Measurements from ENCODE around the gene MEGF6. TPM values are rescaled to one million over a fixed set of nuclear protein-coding genes. Genes with fewer than 3 reads are reported as not detected.
"Not testable (repeated sequence)": the region's sequence is repeated elsewhere in the genome, so short reads cannot be mapped to it uniquely, and the experiment has no call there.

MEGF6 gene
- total RNA-seq, 3 donors from 2014 or later, result 0.43 to 0.98 (median 0.84) TPM

DNA sequence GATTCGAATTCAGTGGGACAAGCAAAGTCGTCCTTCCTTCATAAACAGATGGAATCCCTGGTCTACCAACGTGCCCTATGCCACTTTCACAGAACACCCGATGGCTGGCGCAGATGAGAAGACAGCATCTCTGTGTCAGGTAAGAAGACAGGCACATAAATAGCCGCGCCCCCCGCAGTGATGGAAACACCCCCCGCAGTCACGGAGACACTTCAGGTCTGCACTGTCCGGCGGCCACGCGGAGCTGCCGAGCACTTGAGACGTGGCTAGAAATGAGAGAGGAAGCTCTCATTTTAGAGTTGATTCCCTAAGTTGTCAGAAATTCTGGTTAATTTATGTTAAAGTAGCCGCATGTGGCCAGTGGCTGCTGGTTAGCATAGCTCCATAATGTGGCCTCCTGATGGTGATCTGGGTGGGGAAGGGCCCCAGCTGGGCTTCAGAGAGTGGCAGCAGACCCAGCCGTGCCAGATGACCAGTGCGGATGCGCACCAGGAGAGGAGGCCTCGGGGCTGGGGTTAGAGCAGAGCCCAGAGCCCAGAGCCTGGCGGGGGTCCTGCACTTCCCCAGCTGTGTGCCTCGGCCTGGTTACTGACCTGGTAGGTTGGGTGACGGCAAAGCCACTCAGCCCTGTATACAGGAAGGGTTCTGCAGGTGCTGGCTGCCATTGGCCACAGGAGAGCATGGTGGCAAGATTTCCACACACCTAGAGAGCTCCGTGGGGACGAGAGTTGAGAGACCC, 16.4 kb upstream of the MEGF6 start:
- DNase-seq (no peak), ATAC-seq (no peak)
- Mint-ChIP-seq H3K4me1 (ENCODE audit: low read depth) (peaks cover 23% of the 10 kb centered on the region), H3K4me3 (no peak overlapping the region), H3K27me3 (ENCODE audit: low read depth) (no peaks in the 10 kb centered on the region), H3K9me3 (no peaks in the 10 kb centered on the region), H3K36me3 (ENCODE audit: insufficient read depth) (peaks cover 8% of the 10 kb centered on the region)

DNA sequence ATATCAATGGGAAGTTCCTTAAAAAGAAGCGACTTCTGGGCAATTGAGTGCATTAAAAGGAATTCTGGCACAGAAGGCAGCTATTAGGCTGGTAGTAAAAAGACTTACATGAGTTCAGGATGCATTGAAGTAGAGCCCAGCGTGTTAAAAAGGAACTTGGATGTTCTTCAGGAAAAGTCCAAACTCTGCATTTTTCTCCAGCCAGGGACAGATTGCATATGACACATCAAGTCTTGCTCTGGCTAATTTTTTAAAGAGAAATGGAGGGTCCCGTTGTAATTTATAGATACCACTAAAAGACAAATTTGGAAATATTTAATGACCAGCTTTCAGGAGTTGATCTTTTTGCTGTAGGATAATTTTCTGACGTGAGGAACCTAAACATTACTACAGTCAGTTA, 14.7 kb upstream of the MEGF6 start:
- DNase-seq, result no peak
- Mint-ChIP-seq H3K4me3 (peak overlapping the region; percentile 93), H3K27me3 (ENCODE audit: low read depth) (no peaks in the 10 kb centered on the region), H3K36me3 (ENCODE audit: insufficient read depth) (peaks cover 8% of the 10 kb centered on the region), H3K4me1 (ENCODE audit: low read depth) (peaks cover 32% of the 10 kb centered on the region), H3K9me3 (no peaks in the 10 kb centered on the region)
- no peak for ATAC-seq

DNA sequence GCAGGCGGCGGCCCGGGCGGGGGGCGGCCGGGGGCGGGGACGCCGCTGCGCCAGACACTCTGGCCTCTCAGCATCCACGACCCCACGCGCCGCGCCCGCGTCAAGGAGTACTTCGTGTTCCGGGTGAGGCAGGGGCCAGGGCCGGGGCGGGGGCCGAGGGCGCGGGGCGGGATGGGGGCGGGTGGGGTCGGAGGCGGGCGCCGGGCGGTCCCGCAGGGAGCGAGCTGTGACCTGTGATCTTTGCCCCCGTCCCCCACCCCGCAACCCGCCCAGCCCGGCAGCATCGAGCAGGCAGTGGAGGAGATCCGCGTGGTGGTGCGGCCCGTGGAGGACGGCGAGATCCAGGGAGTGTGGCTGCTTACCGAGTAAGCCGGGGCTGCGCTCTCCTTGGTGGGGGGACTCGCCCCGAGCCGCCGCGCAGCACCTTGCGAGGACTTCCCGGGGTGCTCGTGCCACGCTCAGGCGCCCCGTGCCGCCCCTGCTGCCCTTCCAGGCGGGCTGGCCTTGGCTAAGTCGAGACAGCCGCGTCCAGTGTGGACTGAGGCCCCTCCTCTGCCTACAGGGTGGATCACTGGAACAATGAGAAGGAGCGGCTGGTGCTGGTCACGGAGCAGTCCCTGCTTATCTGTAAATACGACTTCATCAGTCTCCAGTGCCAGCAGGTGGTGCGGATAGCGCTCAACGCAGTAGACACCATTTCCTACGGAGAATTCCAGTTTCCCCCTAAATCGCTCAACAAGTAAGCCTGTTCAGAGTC, 14.0 kb upstream of the MEGF6 start:
- Mint-ChIP-seq H3K36me3 (ENCODE audit: insufficient read depth) (peaks cover 6% of the 10 kb centered on the region), H3K4me3 (peak overlapping the region; percentile 93), H3K27me3 (ENCODE audit: low read depth) (no peaks in the 10 kb centered on the region), H3K9me3 (no peaks in the 10 kb centered on the region), H3K4me1 (ENCODE audit: low read depth) (peaks cover 38% of the 10 kb centered on the region)
- ATAC-seq, result peak; percentile 29 to 33
- DNase-seq, result peak; percentile 20

GRCh38 chr1:3624200-3625136, 13.2 kb upstream of the MEGF6 start, which contains the start of gene TPRG1L:
Gene TPRG1L, plus strand, starts transcription at chr1:3625015. Its CDS starts 58 bp downstream, at chr1:3625073.
- Mint-ChIP-seq H3K9me3 (no peaks in the 10 kb centered on the region), H3K4me3 (peak within 1 kb of the TSS; percentile 93), H3K27me3 (ENCODE audit: low read depth) (no peaks in the 10 kb centered on the region), H3K4me1 (ENCODE audit: low read depth) (peaks cover 43% of the 10 kb centered on the region), H3K36me3 (ENCODE audit: insufficient read depth) (peaks cover 2% of the 10 kb centered on the region)
- peak; percentile 96 for ATAC-seq
- DNase-seq, result peak; percentile 98

DNA sequence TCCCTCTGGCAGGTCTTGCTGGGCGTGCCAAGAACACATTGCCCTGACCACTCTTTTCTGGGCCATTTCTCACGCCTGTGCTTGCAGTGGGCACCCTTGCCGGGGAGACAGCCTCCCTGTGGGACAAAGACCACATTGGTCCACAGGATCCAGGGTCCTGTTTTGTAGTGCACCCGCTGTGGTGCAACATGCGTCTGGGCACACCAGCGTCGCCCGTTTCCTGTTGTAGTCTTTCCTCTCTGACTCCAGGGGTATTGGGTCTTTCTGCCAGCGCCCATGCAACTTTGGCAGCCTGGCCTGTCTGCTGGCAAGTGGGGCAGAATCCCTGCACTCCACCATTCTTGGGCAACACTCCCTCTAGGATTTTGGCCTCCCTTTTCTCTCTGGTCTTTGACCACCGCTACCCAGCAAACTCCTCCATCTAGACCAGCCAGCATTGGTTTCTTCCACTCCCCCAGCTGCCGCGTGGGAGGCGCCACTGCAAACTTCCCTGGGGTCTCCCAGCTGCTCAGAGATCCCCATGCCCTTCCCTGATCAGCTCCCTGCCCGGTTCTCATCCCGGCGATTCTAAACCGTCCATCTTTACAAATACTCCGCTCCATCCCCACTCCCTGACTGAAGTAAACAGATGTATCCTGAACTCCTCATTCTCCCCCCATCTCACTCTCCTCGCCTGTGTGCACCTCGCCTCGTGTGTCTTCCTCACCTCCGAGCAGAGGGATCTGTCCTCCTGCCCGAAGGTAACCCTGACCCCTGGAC, 12.3 kb upstream of the MEGF6 start:
- peaks cover 50% of the 10 kb centered on the region for H3K4me1 Mint-ChIP-seq (ENCODE audit: low read depth)

DNA sequence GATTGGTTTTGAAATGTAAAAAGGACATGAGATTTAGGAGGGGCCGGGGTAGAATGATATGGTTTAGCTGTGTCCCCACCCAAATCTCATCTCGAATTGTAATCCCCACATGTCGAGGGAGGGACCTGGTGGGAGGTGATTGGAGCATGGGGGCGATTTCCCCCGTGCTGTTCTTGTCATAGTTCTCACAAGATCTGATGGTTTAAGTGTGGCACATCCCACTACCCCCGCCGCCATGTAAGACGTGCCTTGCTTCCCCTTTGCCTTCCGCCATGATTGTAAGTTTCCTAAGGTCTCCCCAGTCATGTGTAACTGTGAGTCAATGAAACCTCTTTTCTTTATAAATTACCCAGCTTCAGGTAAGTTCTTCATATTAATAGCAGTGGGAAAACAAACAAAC, 10.8 kb upstream of the MEGF6 start:
- not testable (repeated sequence) for H3K4me3 Mint-ChIP-seq; H3K9me3 Mint-ChIP-seq; DNase-seq; ATAC-seq; H3K27me3 Mint-ChIP-seq (ENCODE audit: low read depth); H3K36me3 Mint-ChIP-seq (ENCODE audit: insufficient read depth)
- peaks cover 50% of the 10 kb centered on the region for H3K4me1 Mint-ChIP-seq (ENCODE audit: low read depth)

More for the DNA sequence above, 12.3 kb upstream of the MEGF6 start:
- DNase-seq, result no peak
- H3K4me3 Mint-ChIP-seq, result peak overlapping the region; percentile 93
- no peaks in the 10 kb centered on the region for H3K9me3 Mint-ChIP-seq
- ATAC-seq, result no peak
- H3K27me3 Mint-ChIP-seq (ENCODE audit: low read depth), result no peaks in the 10 kb centered on the region
- no peaks in the 10 kb centered on the region for H3K36me3 Mint-ChIP-seq (ENCODE audit: insufficient read depth)

GRCh38 chr1:3621151-3621671, 9.9 kb upstream of the MEGF6 start:
- not testable (repeated sequence) for H3K36me3 Mint-ChIP-seq (ENCODE audit: insufficient read depth); H3K4me3 Mint-ChIP-seq; ATAC-seq; H3K9me3 Mint-ChIP-seq; DNase-seq; H3K27me3 Mint-ChIP-seq (ENCODE audit: low read depth)
- H3K4me1 Mint-ChIP-seq (ENCODE audit: low read depth), result peaks cover 49% of the 10 kb centered on the region

DNA sequence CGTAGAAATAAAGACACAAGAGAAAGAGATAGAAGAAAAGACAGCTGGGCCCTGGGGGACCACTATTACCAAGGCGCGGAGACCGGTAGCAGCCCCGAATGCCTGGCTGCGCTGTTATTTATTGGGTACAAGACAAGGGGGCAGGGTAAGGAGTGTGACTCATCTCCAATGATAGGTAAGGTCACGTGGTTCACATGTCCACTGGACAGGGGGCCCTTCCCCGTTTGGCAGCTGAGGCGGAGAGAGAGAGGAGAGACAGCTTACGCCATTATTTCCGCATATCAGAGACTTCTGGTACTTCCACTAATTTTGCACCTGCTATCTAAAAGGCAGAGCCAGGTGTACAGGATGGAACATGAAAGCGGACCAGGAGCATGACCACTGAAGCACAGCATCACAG, 9.4 kb upstream of the MEGF6 start:
- no peak overlapping the region for H3K4me3 Mint-ChIP-seq
- H3K36me3 Mint-ChIP-seq (ENCODE audit: insufficient read depth), result no peaks in the 10 kb centered on the region
- DNase-seq, result no peak
- H3K4me1 Mint-ChIP-seq (ENCODE audit: low read depth), result peaks cover 45% of the 10 kb centered on the region
- ATAC-seq, result no peak
- H3K9me3 Mint-ChIP-seq, result no peaks in the 10 kb centered on the region
- no peaks in the 10 kb centered on the region for H3K27me3 Mint-ChIP-seq (ENCODE audit: low read depth)

GRCh38 chr1:3618881-3619671, 7.8 kb upstream of the MEGF6 start:
- no peaks in the 10 kb centered on the region for H3K36me3 Mint-ChIP-seq (ENCODE audit: insufficient read depth)
- H3K27me3 Mint-ChIP-seq (ENCODE audit: low read depth), result no peaks in the 10 kb centered on the region
- no peaks in the 10 kb centered on the region for H3K9me3 Mint-ChIP-seq
- ATAC-seq, result peak; percentile 88 to 91
- H3K4me1 Mint-ChIP-seq (ENCODE audit: low read depth), result peaks cover 40% of the 10 kb centered on the region
- H3K4me3 Mint-ChIP-seq, result peak overlapping the region; percentile 34
- peak; percentile 69 for DNase-seq

- no peak overlapping the region for H3K4me3 Mint-ChIP-seq
- DNase-seq, result no peak
- ATAC-seq, result no peak
- H3K9me3 Mint-ChIP-seq, result no peaks in the 10 kb centered on the region
- peaks cover 34% of the 10 kb centered on the region for H3K4me1 Mint-ChIP-seq (ENCODE audit: low read depth)
- H3K36me3 Mint-ChIP-seq (ENCODE audit: insufficient read depth), result no peaks in the 10 kb centered on the region
- no peaks in the 10 kb centered on the region for H3K27me3 Mint-ChIP-seq (ENCODE audit: low read depth)
Measured at GRCh38 chr1:3618531-3618880, 7.2 kb upstream of the MEGF6 start.

DNA sequence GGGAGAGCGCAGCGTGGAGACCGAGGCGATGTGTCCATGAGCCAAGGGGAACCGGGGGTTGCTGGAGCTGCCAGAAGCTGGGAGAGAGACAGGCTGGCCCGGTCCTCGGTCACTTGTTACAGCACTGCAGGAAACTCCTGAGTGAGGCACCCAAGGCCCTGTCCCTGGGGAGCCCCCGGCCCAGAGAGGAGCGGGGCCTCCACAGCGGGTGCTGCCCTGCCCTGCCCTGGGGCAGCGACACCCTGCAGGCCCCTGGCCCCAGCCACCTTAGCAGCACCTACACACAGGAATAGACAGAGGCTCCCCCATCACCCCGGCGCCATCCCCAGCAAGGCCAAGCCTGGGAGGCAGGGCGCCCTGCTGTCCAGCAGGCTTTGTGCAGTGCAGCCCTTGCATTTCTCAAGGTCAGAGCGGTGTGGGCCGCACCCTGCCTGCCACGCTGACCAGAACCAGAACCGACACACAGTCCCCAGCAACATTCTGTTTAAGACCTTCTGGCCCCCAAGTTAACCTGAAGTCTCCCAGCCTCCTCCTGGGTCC, 6.6 kb upstream of the MEGF6 start:
- Mint-ChIP-seq H3K27me3 (ENCODE audit: low read depth) (no peaks in the 10 kb centered on the region), H3K4me1 (ENCODE audit: low read depth) (peaks cover 28% of the 10 kb centered on the region), H3K4me3 (no peak overlapping the region), H3K9me3 (no peaks in the 10 kb centered on the region), H3K36me3 (ENCODE audit: insufficient read depth) (no peaks in the 10 kb centered on the region)
- DNase-seq (no peak), ATAC-seq (no peak)

- DNase-seq (no peak), ATAC-seq (no peak)
- Mint-ChIP-seq H3K27me3 (ENCODE audit: low read depth) (no peaks in the 10 kb centered on the region), H3K4me1 (ENCODE audit: low read depth) (peaks cover 19% of the 10 kb centered on the region), H3K9me3 (no peaks in the 10 kb centered on the region), H3K36me3 (ENCODE audit: insufficient read depth) (no peaks in the 10 kb centered on the region), H3K4me3 (no peak overlapping the region)
Measured at GRCh38 chr1:3616861-3617260, 5.6 kb upstream of the MEGF6 start.
